Stimulated activated CD8-positive, alpha-beta memory T cell treated with anti-CD3 and anti-CD28 coated beads, Interleukin-4, amount 100 ng/mL, for 1 hour (primary cell): Measurements from ENCODE around the gene SYPL2.

Experiments
- DNase-seq, 2 donors: peaks; one replicate each; pipeline ENCODE4 v3.0.0-alpha.2; 2020; ENCODE audit warnings: low read depth in 2 of 2, low spot score in 1 of 2

SYPL2 gene

GRCh38 chr1:109513110-109513710, 46.9 kb downstream of the SYPL2 start:
- DNase-seq = no peak

GRCh38 chr1:109514846-109515245, 48.5 kb downstream of the SYPL2 start:
- DNase-seq = no peak

GRCh38 chr1:109516872-109517271, 50.5 kb downstream of the SYPL2 start:
- no peak for DNase-seq

- no peak for DNase-seq
Measured at GRCh38 chr1:109517337-109517736, 51.0 kb downstream of the SYPL2 start.

- DNase-seq = no peak
Measured at GRCh38 chr1:109521002-109521951, 54.9 kb downstream of the SYPL2 start.

GRCh38 chr1:109522026-109522425, 55.7 kb downstream of the SYPL2 start:
- DNase-seq = no peak

- no peak for DNase-seq
Measured at GRCh38 chr1:109523706-109524105, 57.4 kb downstream of the SYPL2 start.

GRCh38 chr1:109527098-109527811, 60.9 kb downstream of the SYPL2 start:
- no peak for DNase-seq

GRCh38 chr1:109527846-109528695, 61.7 kb downstream of the SYPL2 start:
- DNase-seq = no peak

- no peak for DNase-seq
Measured at GRCh38 chr1:109528712-109529111, 62.4 kb downstream of the SYPL2 start.

- no peak for DNase-seq
Measured at GRCh38 chr1:109529881-109530456, 63.6 kb downstream of the SYPL2 start.

GRCh38 chr1:109530457-109531087, 64.2 kb downstream of the SYPL2 start:
- no peak for DNase-seq

- DNase-seq = no peak
Measured at GRCh38 chr1:109531380-109531779, 65.0 kb downstream of the SYPL2 start.
